Diencephalon (tissue), 1 donor: ENCODE measurements around the gene PRRT3. TPM values are rescaled to one million over a fixed set of nuclear protein-coding genes. Genes with fewer than 3 reads are reported as not detected.

Source experiments
- small RNA-seq: library from RNA; depleted of rRNA; stranded (forward); fragments of <200 nt; gene quantifications from one replicate; pipeline ENCODE3, GENCODE V24; 2014
- total RNA-seq: library from RNA; depleted of rRNA; stranded (reverse); fragments of >200 nt; gene quantifications from one replicate; pipeline ENCODE4 v1.2.3, GENCODE V29; 2014

The PRRT3 gene
- 9.9 TPM for total RNA-seq

GRCh38 chr3:9951962-9952805, at the start of gene PRRT3:
Gene PRRT3 (minus strand): TSS chr3:9952408. CDS start chr3:9950115, 2,293 bp downstream.

GRCh38 chr3:9933561-9934234, 18.5 kb downstream of the PRRT3 start, which contains the start of gene CRELD1:
Gene CRELD1 (plus strand): TSS chr3:9933834. CDS start chr3:9934439, 605 bp downstream.

GRCh38 chr3:9916734-9917680, 35.2 kb downstream of the PRRT3 start, which contains the start of gene IL17RC:
Gene IL17RC (plus strand): TSS chr3:9917098. CDS start chr3:9917316, 218 bp downstream.

GRCh38 chr3:9902372-9903237, 49.6 kb downstream of the PRRT3 start, which contains the start of gene IL17RE:
Gene IL17RE (plus strand): TSS chr3:9902848. CDS start chr3:9902933, 85 bp downstream.

Small RNA genes within 50 kb of the gene (small RNA-seq; reads per million reads assigned to genes)
- gene CYCSP10: not detected
- gene RNU6-882P: not detected

Other genes starting within 250 kb of the PRRT3 start
- 12.7 TPM for gene CPNE9, start 248.6 kb downstream of the PRRT3 start, total RNA-seq
- 12.9 TPM for gene BRPF1, start 220.7 kb downstream of the PRRT3 start, total RNA-seq
- gene OGG1, start 202.5 kb downstream of the PRRT3 start, total RNA-seq: 69.9 TPM
- gene CAMK1, start 182.5 kb downstream of the PRRT3 start, total RNA-seq: 53.5 TPM
- 39.2 TPM for gene TADA3, start 159.9 kb downstream of the PRRT3 start, total RNA-seq
- gene ARPC4, start 159.3 kb downstream of the PRRT3 start, total RNA-seq: 131 TPM
- 18.7 TPM for gene TTLL3, start 142.1 kb downstream of the PRRT3 start, total RNA-seq
- gene RPUSD3, start 108.4 kb downstream of the PRRT3 start, total RNA-seq: 21.0 TPM
- gene CIDEC, start 72.2 kb downstream of the PRRT3 start, total RNA-seq: not detected
- 20.1 TPM for gene JAGN1, start 61.8 kb downstream of the PRRT3 start, total RNA-seq
- 1.4 TPM for gene IL17RE, start 49.6 kb downstream of the PRRT3 start, total RNA-seq
- gene IL17RC, start 35.3 kb downstream of the PRRT3 start, total RNA-seq: 4.8 TPM
- 27.2 TPM for gene CRELD1, start 18.6 kb downstream of the PRRT3 start, total RNA-seq
- gene EMC3, start 34.4 kb upstream of the PRRT3 start, total RNA-seq: 51.2 TPM
- gene FANCD2, start 74.0 kb upstream of the PRRT3 start, total RNA-seq: 7.2 TPM
- not detected for gene FANCD2OS, start 155.8 kb upstream of the PRRT3 start, total RNA-seq
- 99.4 TPM for gene BRK1, start 163.3 kb upstream of the PRRT3 start, total RNA-seq
- 92.7 TPM for gene VHL, start 189.4 kb upstream of the PRRT3 start, total RNA-seq
- gene IRAK2, start 212.5 kb upstream of the PRRT3 start, total RNA-seq: 6.0 TPM